GM12864 (cell line): ENCODE results near the gene PANK4.

Experiments used
- DNase-seq: peaks from one replicate; pipeline ENCODE4 v3.0.0-alpha.2; 2011; ENCODE audit warnings: low read depth
- H3K4me3 ChIP-seq: 2 replicates; pipeline ENCODE4 v1.5.1; 2011; ENCODE audit warnings: mild to moderate bottlenecking, low read depth, low read length, control low read depth
- CTCF ChIP-seq: IDR thresholded peaks from 2 replicates; pipeline ENCODE4 v1.5.1; 2011; ENCODE audit warnings: low read depth, mild to moderate bottlenecking, moderate library complexity, low read length, control low read depth, inconsistent platforms; ENCODE audit errors: missing control alignments

Gene PANK4

GRCh38 chr1:2561898-2562895 lies 35.8 kb upstream of the PANK4 start:
- no peak for DNase-seq
- no peak overlapping the region for H3K4me3 ChIP-seq
- TF ChIP-seq CTCF = peak; percentile 71

- no peak overlapping the region for H3K4me3 ChIP-seq
- no peak for DNase-seq
- TF ChIP-seq CTCF = no peak
Observed at GRCh38 chr1:2561446-2561845, 35.0 kb upstream of the PANK4 start.

GRCh38 chr1:2560299-2561073 lies 34.1 kb upstream of the PANK4 start:
- no peak overlapping the region for H3K4me3 ChIP-seq
- no peak for DNase-seq
- TF ChIP-seq CTCF = no peak

GRCh38 chr1:2559509-2560298 lies 33.3 kb upstream of the PANK4 start:
- no peak overlapping the region for H3K4me3 ChIP-seq
- TF ChIP-seq CTCF = no peak

GRCh38 chr1:2558861-2559260 lies 32.5 kb upstream of the PANK4 start:
- no peak for DNase-seq
- H3K4me3 ChIP-seq = no peak overlapping the region
- TF ChIP-seq CTCF = no peak

More at GRCh38 chr1:2559509-2560298, 33.3 kb upstream of the PANK4 start:
- DNase-seq = no peak

- H3K4me3 ChIP-seq = no peak overlapping the region
- no peak for DNase-seq
- no peak for TF ChIP-seq CTCF
Observed at GRCh38 chr1:2558420-2558819, 32.0 kb upstream of the PANK4 start.
